GM23248 (cell line): Measurements from ENCODE around the gene PGA5. TPM values are rescaled to one million over a fixed set of nuclear protein-coding genes. Genes with fewer than 3 reads are reported as not detected.

ENCODE experiments used
- DNase-seq: peaks from one replicate; pipeline ENCODE4 v3.0.0-alpha.2; 2015
- H2AFZ ChIP-seq: fragments of 200-600 bp; sonication (generic); 2 replicates; pipeline ENCODE4 v1.6.1; 2016; ENCODE audit warnings: antibody characterized with exemption
- H3F3A ChIP-seq: fragments of 200-600 bp; sonication (generic); 2 replicates; pipeline ENCODE4 v1.6.1; 2016; ENCODE audit warnings: mild to moderate bottlenecking, antibody characterized with exemption, mixed run types; ENCODE audit not compliant: insufficient read depth
- H3K27ac ChIP-seq: fragments of 200-600 bp; sonication (generic); 2 replicates; pipeline ENCODE4 v1.5.1; 2016; ENCODE audit warnings: mild to moderate bottlenecking
- H3K27me3 ChIP-seq: fragments of 200-600 bp; sonication (generic); replicated peaks from 2 replicates; pipeline ENCODE4 v1.6.1; 2016; ENCODE audit warnings: mild to moderate bottlenecking; ENCODE audit not compliant: insufficient read depth
- H3K36me3 ChIP-seq: fragments of 200-600 bp; sonication (generic); 2 replicates; pipeline ENCODE4 v1.6.1; 2016; ENCODE audit warnings: low read depth, mild to moderate bottlenecking
- H3K4me1 ChIP-seq: fragments of 200-600 bp; sonication (generic); 2 replicates; pipeline ENCODE4 v1.6.1; 2016; ENCODE audit warnings: mild to moderate bottlenecking; ENCODE audit not compliant: insufficient read depth
- H3K4me2 ChIP-seq: fragments of 200-600 bp; sonication (generic); one replicate; pipeline ENCODE4 v1.6.1; 2016; ENCODE audit warnings: mild to moderate bottlenecking; ENCODE audit not compliant: unreplicated experiment
- H3K4me3 ChIP-seq: fragments of 200-600 bp; sonication (generic); 2 replicates; pipeline ENCODE4 v1.5.1; 2016; ENCODE audit warnings: mild to moderate bottlenecking
- H3K79me2 ChIP-seq: fragments of 200-600 bp; sonication (generic); 2 replicates; pipeline ENCODE4 v1.6.1; 2016; ENCODE audit warnings: mild to moderate bottlenecking; ENCODE audit not compliant: insufficient read depth
- H3K9ac ChIP-seq: fragments of 200-600 bp; sonication (generic); 2 replicates; pipeline ENCODE4 v1.6.1; 2016; ENCODE audit warnings: mild to moderate bottlenecking
- H3K9me2 ChIP-seq: fragments of 200-600 bp; sonication (generic); 2 replicates; pipeline ENCODE4 v1.6.1; 2016; ENCODE audit warnings: mixed run types, mild to moderate bottlenecking, moderate library complexity; ENCODE audit not compliant: insufficient read depth
- H3K9me3 ChIP-seq: fragments of 200-600 bp; sonication (generic); one replicate; pipeline ENCODE4 v1.6.1; 2017; ENCODE audit warnings: low read depth
- H4K20me1 ChIP-seq: fragments of 200-600 bp; sonication (generic); 2 replicates; pipeline ENCODE4 v1.6.0; 2016; ENCODE audit not compliant: insufficient read depth
- EZH2 ChIP-seq: fragments of 200-600 bp; sonication (generic); IDR thresholded peaks from 2 replicates; pipeline ENCODE4 v1.6.1; 2018; ENCODE audit warnings: antibody characterized with exemption, mild to moderate bottlenecking; ENCODE audit not compliant: insufficient read depth, poor library complexity, severe bottlenecking
- EZH2phosphoT487 ChIP-seq: fragments of 200-600 bp; sonication (generic); IDR thresholded peaks from 2 replicates; pipeline ENCODE4 v1.6.1; 2018; ENCODE audit warnings: antibody characterized with exemption, moderate library complexity, mild to moderate bottlenecking, low read depth; ENCODE audit not compliant: insufficient read depth
- WGBS, 2 experiments: methylation state at CpG; one replicate each; pipeline ENCODE4 v1.1.6; 2015 to 2017; ENCODE audit warnings: low lambda C conversion rate in 2 of 2, low coverage in 1 of 2; ENCODE audit errors: missing lambda C conversion rate in 2 of 2; 5-methylcytosine and 5-hydroxymethylcytosine counted together
- in situ Hi-C: fragments of 300-500 bp; cut with MboI; formaldehyde crosslinking; loops from 2 replicates; pipeline ENCODE4 v1.15.0; 2020
- polyA plus RNA-seq: library from polyadenylated mRNA; unstranded; fragments of >200 nt; fragmentation: Nextera tagmentation; extraction: Ambion mirVana; gene quantifications from 2 replicates; pipeline ENCODE4 v1.2.1, GENCODE V29; 2016
- total RNA-seq: library from RNA; depleted of rRNA; stranded (reverse); fragments of >200 nt; shearing (Covaris generic); gene quantifications from 2 replicates; pipeline ENCODE4 v1.2.3, GENCODE V29; 2014

The PGA5 gene
- total and polyA plus RNA-seq, 2 experiments from 2014 or later, result not detected

GRCh38 chr11:61268588-61269250 is 27.7 kb downstream of the PGA5 start:
- Histone ChIP-seq H3K4me1 (peaks cover 10% of the 10 kb centered on the region), H3K4me2 (no peak overlapping the region), H3K9me3 (no peaks in the 10 kb centered on the region), H2AFZ (no peak overlapping the region), H3K79me2 (no peaks in the 10 kb centered on the region), H4K20me1 (no peaks in the 10 kb centered on the region), H3K9ac (no peak overlapping the region), H3K4me3 (no peak overlapping the region), H3K27ac (no peak overlapping the region), H3F3A (peaks cover 10% of the 10 kb centered on the region), H3K27me3 (no peaks in the 10 kb centered on the region), H3K9me2 (no peaks in the 10 kb centered on the region), H3K36me3 (no peaks in the 10 kb centered on the region)
- WGBS, 2 experiments, result 90 to 93% methylated on average over 15 of the region's 15 CpGs
- DNase-seq, result no peak
- no peak for TF ChIP-seq EZH2
- TF ChIP-seq EZH2phosphoT487, result no peak
- in situ Hi-C loops, result loop anchor here (10.0 kb wide), 1 partner anchor 116 kb away; no protein-coding TSS in a partner anchor

- Histone ChIP-seq H3K36me3 (no peaks in the 10 kb centered on the region), H3K9me2 (no peaks in the 10 kb centered on the region), H3K4me3 (no peak overlapping the region), H4K20me1 (no peaks in the 10 kb centered on the region), H3K79me2 (no peaks in the 10 kb centered on the region), H3K9ac (peak overlapping the region; percentile 29), H3K9me3 (no peaks in the 10 kb centered on the region), H3K4me1 (peaks cover 10% of the 10 kb centered on the region), H3K27me3 (no peaks in the 10 kb centered on the region), H3F3A (peaks cover 10% of the 10 kb centered on the region), H2AFZ (no peak overlapping the region), H3K4me2 (peak overlapping the region; percentile 45), H3K27ac (peak overlapping the region; percentile 59)
- in situ Hi-C loops, result no loop called here
- TF ChIP-seq EZH2phosphoT487 (no peak), EZH2 (no peak)
- WGBS, 2 experiments, result 79 to 85% methylated on average over 7 of the region's 7 CpGs
- DNase-seq, result peak; percentile 80
These were observed 29.5 kb downstream of the PGA5 start for GRCh38 chr11:61270354-61271076.

GRCh38 chr11:61272731-61273130 is 31.8 kb downstream of the PGA5 start:
- Histone ChIP-seq H4K20me1 (no peaks in the 10 kb centered on the region), H3K4me2 (no peak overlapping the region), H3K9me3 (no peaks in the 10 kb centered on the region), H3K36me3 (no peaks in the 10 kb centered on the region), H3F3A (peaks cover 10% of the 10 kb centered on the region), H3K79me2 (no peaks in the 10 kb centered on the region), H3K9me2 (no peaks in the 10 kb centered on the region), H3K27ac (no peak overlapping the region), H2AFZ (no peak overlapping the region), H3K4me3 (no peak overlapping the region), H3K9ac (no peak overlapping the region), H3K4me1 (peaks cover 10% of the 10 kb centered on the region), H3K27me3 (no peaks in the 10 kb centered on the region)
- DNase-seq, result no peak
- in situ Hi-C loops, result no loop called here
- WGBS, 2 experiments, result 90 to 94% methylated on average over 3 of the region's 3 CpGs
- TF ChIP-seq EZH2phosphoT487, result no peak
- no peak for TF ChIP-seq EZH2

GRCh38 chr11:61273178-61274078 is 32.5 kb downstream of the PGA5 start:
- 80 to 81% methylated on average over 16 of the region's 16 CpGs for WGBS, 2 experiments
- Histone ChIP-seq H2AFZ (no peak overlapping the region), H3K27me3 (no peaks in the 10 kb centered on the region), H3K36me3 (no peaks in the 10 kb centered on the region), H3K4me2 (no peak overlapping the region), H3K79me2 (no peaks in the 10 kb centered on the region), H3K4me1 (peaks cover 10% of the 10 kb centered on the region), H3K9me3 (no peaks in the 10 kb centered on the region), H3K9ac (no peak overlapping the region), H3K9me2 (no peaks in the 10 kb centered on the region), H3K4me3 (no peak overlapping the region), H4K20me1 (no peaks in the 10 kb centered on the region), H3F3A (peaks cover 10% of the 10 kb centered on the region), H3K27ac (no peak overlapping the region)
- DNase-seq, result no peak
- in situ Hi-C loops, result no loop called here
- TF ChIP-seq EZH2phosphoT487, result no peak
- TF ChIP-seq EZH2, result no peak
